WTC11 (cell line): ENCODE data around the gene DNAJC18.

Experiments used
- ATF1 ChIP-seq: sonication (generic); formaldehyde crosslinking; IDR thresholded peaks from 2 replicates; pipeline ENCODE4 v1.8.1; 2023; ENCODE audit warnings: mild to moderate bottlenecking, moderate library complexity, missing genetic modification reagents
- ATF3 ChIP-seq: sonication (generic); formaldehyde crosslinking; conservative IDR thresholded peaks from 2 replicates; pipeline ENCODE4 v1.8.1; 2022; ENCODE audit warnings: mild to moderate bottlenecking, missing genetic modification reagents
- CREM ChIP-seq: sonication (generic); formaldehyde crosslinking; IDR thresholded peaks from 2 replicates; pipeline ENCODE4 v1.8.1; 2022; ENCODE audit warnings: mild to moderate bottlenecking, missing genetic modification reagents, moderate library complexity
- CTCF ChIP-seq: fragments of 200-600 bp; IDR thresholded peaks from 2 replicates; pipeline ENCODE4 v1.8.0; 2022; ENCODE audit warnings: antibody characterized with exemption
- FOXP1 ChIP-seq: sonication (generic); formaldehyde crosslinking; IDR thresholded peaks from 2 replicates; pipeline ENCODE4 v1.8.0; 2022; ENCODE audit warnings: missing genetic modification reagents, mild to moderate bottlenecking, moderate library complexity, borderline replicate concordance
- NR2C2 ChIP-seq: sonication (generic); formaldehyde crosslinking; IDR thresholded peaks from 2 replicates; pipeline ENCODE4 v1.8.0; 2022; ENCODE audit warnings: mild to moderate bottlenecking, missing genetic modification reagents
- RORB ChIP-seq: fragments of 250-450 bp; sonication (Bioruptor Pico); IDR thresholded peaks from 2 replicates; pipeline ENCODE4 v1.9.0; 2021; ENCODE audit warnings: mild to moderate bottlenecking

GRCh38 chr5:139481122-139481533 lies 41.8 kb upstream of the DNAJC18 start:
- TF ChIP-seq CREM (CRISPR knock-in tag), result no peak
- no peak for TF ChIP-seq CTCF
- no peak for TF ChIP-seq ATF3 (CRISPR knock-in tag)
- TF ChIP-seq NR2C2 (CRISPR knock-in tag), result no peak
- TF ChIP-seq RORB (CRISPR knock-in tag), result no peak
- TF ChIP-seq FOXP1 (CRISPR knock-in tag), result no peak
- no peak for TF ChIP-seq ATF1
